GM12872 (cell line): ENCODE results near the gene KRTAP10-7.

Experiments used
- TF ChIP-seq, protein P1 (sequence below): IDR thresholded peaks from 3 replicates; pipeline ENCODE4 v1.5.1; 2011; ENCODE audit warnings: low read depth, mild to moderate bottlenecking, low read length, moderate library complexity; ENCODE audit not compliant: insufficient read depth

KRTAP10-7 gene

DNA sequence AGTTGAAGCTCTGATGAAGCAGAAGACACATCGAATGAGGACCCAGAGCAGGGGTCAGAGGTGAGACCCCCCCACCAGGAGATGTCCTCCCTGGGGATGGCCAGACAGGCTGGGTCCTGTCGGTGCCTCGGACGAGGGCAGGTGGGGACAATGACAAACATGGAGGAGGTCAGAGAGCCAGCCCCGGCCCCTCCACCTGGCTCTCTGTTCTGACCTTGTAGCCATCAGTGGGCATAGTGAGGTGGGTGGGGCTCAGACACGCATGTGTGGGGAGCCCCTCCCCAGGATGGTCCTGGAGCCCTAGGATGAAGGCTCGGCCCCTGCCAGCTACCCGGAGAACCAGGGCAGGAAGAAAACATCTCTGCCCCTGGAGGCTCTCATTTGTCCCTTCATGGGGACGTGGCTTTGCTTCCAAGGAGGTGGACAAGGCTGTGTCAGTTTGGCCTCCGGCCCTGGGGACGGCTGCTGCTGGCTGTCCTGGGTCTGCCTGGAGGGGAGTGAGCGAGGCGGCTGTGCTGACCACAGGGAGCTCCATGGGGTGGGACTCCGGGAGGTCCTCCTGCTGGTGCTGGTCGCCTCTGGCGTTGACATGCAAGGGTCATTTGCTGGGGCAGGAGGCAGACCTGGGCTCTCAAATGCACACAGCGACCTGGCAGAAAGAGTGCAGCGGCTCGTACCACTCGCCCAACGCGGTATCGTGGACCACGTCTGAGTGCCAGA, 10.7 kb upstream of the KRTAP10-7 start:
- TF ChIP-seq, protein P1, sequence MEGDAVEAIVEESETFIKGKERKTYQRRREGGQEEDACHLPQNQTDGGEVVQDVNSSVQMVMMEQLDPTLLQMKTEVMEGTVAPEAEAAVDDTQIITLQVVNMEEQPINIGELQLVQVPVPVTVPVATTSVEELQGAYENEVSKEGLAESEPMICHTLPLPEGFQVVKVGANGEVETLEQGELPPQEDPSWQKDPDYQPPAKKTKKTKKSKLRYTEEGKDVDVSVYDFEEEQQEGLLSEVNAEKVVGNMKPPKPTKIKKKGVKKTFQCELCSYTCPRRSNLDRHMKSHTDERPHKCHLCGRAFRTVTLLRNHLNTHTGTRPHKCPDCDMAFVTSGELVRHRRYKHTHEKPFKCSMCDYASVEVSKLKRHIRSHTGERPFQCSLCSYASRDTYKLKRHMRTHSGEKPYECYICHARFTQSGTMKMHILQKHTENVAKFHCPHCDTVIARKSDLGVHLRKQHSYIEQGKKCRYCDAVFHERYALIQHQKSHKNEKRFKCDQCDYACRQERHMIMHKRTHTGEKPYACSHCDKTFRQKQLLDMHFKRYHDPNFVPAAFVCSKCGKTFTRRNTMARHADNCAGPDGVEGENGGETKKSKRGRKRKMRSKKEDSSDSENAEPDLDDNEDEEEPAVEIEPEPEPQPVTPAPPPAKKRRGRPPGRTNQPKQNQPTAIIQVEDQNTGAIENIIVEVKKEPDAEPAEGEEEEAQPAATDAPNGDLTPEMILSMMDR = no peak

DNA sequence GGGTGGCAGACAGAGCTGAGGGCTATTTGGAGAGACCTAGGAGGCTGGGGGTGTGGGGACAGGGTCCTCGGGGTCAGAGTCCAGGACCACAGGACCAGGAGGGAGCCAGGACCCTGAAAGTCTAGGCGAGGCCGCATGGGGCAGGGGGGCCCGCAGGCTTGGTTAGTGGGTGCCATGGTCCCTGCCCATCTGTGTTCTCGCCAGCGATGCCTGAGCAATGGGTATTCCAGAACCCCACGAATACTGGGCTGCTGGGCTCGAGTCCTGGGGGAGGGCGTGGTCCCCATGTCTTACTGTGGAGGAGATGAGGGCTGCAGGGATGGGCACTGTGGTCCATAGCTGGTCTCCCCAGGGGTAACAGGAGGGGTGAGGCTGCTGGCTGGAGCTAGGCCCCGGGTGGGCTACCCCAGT, 10.1 kb upstream of the KRTAP10-7 start:
- TF ChIP-seq, protein P1 = no peak

DNA sequence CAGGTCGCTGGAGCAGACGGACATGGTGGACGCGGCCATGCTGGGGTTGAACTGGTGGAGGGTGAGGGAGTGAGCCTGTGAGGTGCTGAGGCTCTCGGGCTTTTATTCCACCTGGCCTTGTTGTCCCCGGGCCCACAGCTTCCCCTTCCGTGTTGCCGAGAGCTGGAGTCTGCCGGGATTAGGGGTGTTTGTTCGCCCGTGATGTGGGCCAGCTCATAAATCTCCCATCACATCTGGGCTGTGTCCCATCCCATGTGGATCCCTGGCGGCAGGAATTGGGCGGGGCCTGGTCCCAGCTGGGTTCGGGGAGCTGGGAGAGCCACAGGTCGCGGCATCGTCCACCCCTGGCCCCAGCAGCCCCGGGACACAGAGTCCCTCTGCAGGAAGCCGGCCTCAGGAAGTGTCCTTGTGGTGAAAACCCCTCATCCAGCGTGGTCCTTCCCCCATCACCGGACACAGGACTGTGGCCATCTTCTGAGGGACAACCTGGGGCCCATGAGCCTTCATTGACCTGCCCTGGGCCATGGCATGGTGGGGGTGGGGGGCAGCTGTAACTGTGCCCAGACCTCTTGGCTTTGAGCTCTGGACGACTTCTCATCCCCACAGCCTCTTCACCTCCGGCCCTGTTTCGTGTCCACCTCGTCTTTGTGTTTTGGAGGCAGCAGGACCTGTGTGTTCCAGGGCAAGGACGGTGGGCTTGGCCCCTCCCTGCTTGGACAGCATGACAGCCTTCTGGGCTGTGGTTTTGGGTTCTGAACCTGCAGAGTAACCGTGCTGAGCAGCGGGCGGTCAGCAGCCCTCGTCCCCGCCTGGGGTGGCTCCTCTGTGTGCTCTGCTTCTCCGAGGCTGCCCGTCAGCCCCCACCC, 7.7 kb upstream of the KRTAP10-7 start, which contains the start of gene KRTAP10-6:
Gene KRTAP10-6, minus strand, starts transcription at position 60 of the 866 bp plus-strand sequence. Its CDS starts 21 bp downstream, at position 39.
- TF ChIP-seq, protein P1 = no peak

DNA sequence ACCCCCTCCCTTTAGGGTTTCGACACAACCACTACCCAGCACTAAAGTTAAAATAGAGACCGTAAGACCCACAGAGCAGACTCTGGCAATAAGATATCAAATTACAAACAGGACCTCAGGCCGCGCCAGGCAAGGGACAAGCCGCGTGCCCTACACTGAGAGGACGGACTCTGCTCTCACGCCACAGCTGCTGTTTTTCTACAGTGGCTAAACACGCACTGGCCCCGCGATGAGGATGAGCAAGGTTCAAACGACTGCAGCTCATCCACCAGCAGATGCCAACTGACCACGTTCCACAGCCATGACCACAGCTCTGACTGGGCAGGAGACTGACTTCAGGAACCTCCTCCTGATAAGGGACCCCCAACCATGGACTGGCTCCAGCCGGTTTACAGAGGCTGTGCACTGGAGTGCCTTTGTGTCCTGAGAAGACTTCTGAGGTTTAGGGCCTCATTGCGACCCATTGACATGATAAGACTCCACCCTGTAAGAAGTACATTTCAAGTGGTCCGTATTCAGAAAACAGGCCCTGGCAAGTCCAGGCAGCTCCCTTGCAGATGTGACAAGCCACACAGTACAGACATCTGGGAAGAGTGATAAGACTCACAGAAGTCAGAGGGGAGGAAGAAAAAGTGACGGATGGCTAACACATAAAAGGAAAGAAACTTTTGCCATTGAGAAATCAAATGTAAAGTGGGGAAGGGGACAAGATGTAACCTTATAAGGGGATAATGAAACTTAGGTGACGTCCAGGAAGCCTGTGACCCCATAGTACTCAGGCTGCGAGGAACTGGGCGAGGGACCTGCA, 6.6 kb upstream of the KRTAP10-7 start:
- TF ChIP-seq, protein P1 = no peak

DNA sequence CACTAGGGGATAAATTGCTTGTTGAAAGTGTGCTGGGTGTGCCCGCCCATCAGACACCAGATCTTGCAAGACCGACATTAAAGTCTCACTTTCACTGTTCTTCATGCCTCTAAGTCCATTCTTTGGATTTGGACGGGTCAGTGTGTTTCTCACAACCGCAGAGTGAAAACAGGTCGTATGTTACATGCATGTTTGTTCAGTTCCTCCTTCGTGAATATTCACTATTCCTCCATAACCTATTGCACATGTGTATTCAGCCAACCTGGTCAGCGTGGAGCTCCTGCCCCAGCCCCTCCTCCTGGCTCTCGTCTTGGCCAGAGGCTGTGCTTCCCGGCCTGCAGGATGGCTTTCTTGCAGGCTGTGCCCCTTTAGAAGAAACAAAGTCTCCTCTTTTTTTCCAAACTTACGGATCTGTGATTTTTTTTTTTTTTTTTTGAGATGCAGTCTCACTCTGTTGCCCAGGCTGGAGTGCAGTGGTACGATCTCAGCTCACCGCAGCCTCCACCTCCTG, 5.9 kb upstream of the KRTAP10-7 start:
- TF ChIP-seq, protein P1 = no peak

DNA sequence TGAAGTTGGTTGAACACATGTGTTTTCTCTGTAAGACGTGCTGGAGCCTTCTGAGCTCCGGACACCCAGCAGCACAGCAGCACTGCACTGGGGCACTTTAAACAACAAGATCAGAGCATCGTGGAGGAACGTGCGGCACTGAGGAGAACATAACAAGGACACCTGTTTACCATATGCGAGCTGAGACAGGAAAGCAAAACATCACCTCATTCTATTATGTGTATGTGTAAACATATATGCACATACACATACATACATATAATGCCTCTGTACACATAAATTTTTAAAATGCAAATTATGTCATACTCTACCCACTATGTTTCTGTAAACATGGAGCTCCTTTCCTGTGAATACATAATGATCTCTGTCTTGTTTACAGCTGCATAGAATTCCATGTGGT, 4.9 kb upstream of the KRTAP10-7 start:
- TF ChIP-seq, protein P1 = no peak
